K562 (cell line): Measurements from ENCODE around the gene CHM.

ENCODE experiments used
- BACH1 ChIP-seq: fragments of 200-800 bp; sonication (Bioruptor generic); IDR thresholded peaks from 2 replicates; pipeline ENCODE4 v1.6.1; 2016; ENCODE audit warnings: missing genetic modification characterization, missing compliant biosample characterization
- MITF ChIP-seq: IDR thresholded peaks from 2 replicates; pipeline ENCODE4 v1.6.1; 2014; ENCODE audit warnings: antibody characterized with exemption
- POLR2A ChIP-seq: fragments of 450-650 bp; conservative IDR thresholded peaks from 2 replicates; pipeline ENCODE4 v1.6.1; 2016
- TCF15 ChIP-seq: fragments of 250-450 bp; sonication (Bioruptor Pico); IDR thresholded peaks from 2 replicates; pipeline ENCODE4 v1.8.0; 2022; ENCODE audit warnings: moderate library complexity, mild to moderate bottlenecking, inconsistent platforms

- no peak for TF ChIP-seq POLR2A
- TF ChIP-seq TCF15 (CRISPR knock-in tag): no peak
- no peak for TF ChIP-seq BACH1 (tag)
- no peak for TF ChIP-seq MITF
Measured at GRCh38 chrX:86013792-86014191, 33.6 kb downstream of the CHM start.
